ENCODE results near the gene HDLBP. TPM values are rescaled to one million over a fixed set of nuclear protein-coding genes. Genes with fewer than 3 reads are reported as not detected.

The HDLBP gene
- total RNA-seq, 2 donors from 2014 or later = 272 to 283 TPM

- Mint-ChIP-seq H3K4me3 (no peak overlapping the region), H3K27me3 (ENCODE audit: low read depth) (no peaks in the 10 kb centered on the region), H3K27ac (no peak overlapping the region), H3K9me3 (no peaks in the 10 kb centered on the region), H3K4me1 (ENCODE audit: low read depth) (no peaks in the 10 kb centered on the region), H3K36me3 (ENCODE audit: insufficient read depth in 2 of 2) (no peaks in the 10 kb centered on the region)
- DNase-seq = no peak
- ATAC-seq (replicated peaks in 1 of 2) = no peak
Measured at GRCh38 chr2:241207641-241208040, 107.8 kb downstream of the HDLBP start.

GRCh38 chr2:241207151-241207550, 108.3 kb downstream of the HDLBP start:
- no peaks in the 10 kb centered on the region for H3K27me3 Mint-ChIP-seq (ENCODE audit: low read depth)
- H3K27ac Mint-ChIP-seq = no peak overlapping the region
- H3K4me3 Mint-ChIP-seq = no peak overlapping the region
- H3K4me1 Mint-ChIP-seq (ENCODE audit: low read depth) = no peaks in the 10 kb centered on the region
- ATAC-seq (replicated peaks in 1 of 2) = no peak
- DNase-seq = no peak
- H3K36me3 Mint-ChIP-seq (ENCODE audit: insufficient read depth in 2 of 2) = no peaks in the 10 kb centered on the region
- no peaks in the 10 kb centered on the region for H3K9me3 Mint-ChIP-seq

GRCh38 chr2:241205086-241205485, 110.4 kb downstream of the HDLBP start:
- no peak overlapping the region for H3K4me3 Mint-ChIP-seq
- H3K4me1 Mint-ChIP-seq (ENCODE audit: low read depth) = no peaks in the 10 kb centered on the region
- no peak for DNase-seq
- ATAC-seq (replicated peaks in 1 of 2) = no peak
- H3K27ac Mint-ChIP-seq = no peak overlapping the region
- H3K36me3 Mint-ChIP-seq (ENCODE audit: insufficient read depth in 2 of 2) = no peaks in the 10 kb centered on the region
- no peaks in the 10 kb centered on the region for H3K9me3 Mint-ChIP-seq
- H3K27me3 Mint-ChIP-seq (ENCODE audit: low read depth) = no peaks in the 10 kb centered on the region

GRCh38 chr2:241204490-241204889, 111.0 kb downstream of the HDLBP start:
- ATAC-seq (replicated peaks in 1 of 2) = no peak
- H3K9me3 Mint-ChIP-seq = no peaks in the 10 kb centered on the region

GRCh38 chr2:241204010-241204384, 111.5 kb downstream of the HDLBP start:
- Mint-ChIP-seq H3K27me3 (ENCODE audit: low read depth) (no peaks in the 10 kb centered on the region), H3K36me3 (ENCODE audit: insufficient read depth in 2 of 2) (no peaks in the 10 kb centered on the region)
- ATAC-seq (replicated peaks in 1 of 2) = no peak

More at GRCh38 chr2:241204490-241204889, 111.0 kb downstream of the HDLBP start:
- H3K27ac Mint-ChIP-seq = no peak overlapping the region
- no peak overlapping the region for H3K4me3 Mint-ChIP-seq
- H3K27me3 Mint-ChIP-seq (ENCODE audit: low read depth) = no peaks in the 10 kb centered on the region
- H3K36me3 Mint-ChIP-seq (ENCODE audit: insufficient read depth in 2 of 2) = no peaks in the 10 kb centered on the region
- no peak for DNase-seq
- no peaks in the 10 kb centered on the region for H3K4me1 Mint-ChIP-seq (ENCODE audit: low read depth)

GRCh38 chr2:241203218-241204009, 112.1 kb downstream of the HDLBP start:
- ATAC-seq (replicated peaks in 1 of 2) = no peak
- no peaks in the 10 kb centered on the region for H3K36me3 Mint-ChIP-seq (ENCODE audit: insufficient read depth in 2 of 2)
- no peaks in the 10 kb centered on the region for H3K4me1 Mint-ChIP-seq (ENCODE audit: low read depth)

More at GRCh38 chr2:241204010-241204384, 111.5 kb downstream of the HDLBP start:
- no peaks in the 10 kb centered on the region for H3K9me3 Mint-ChIP-seq
- no peak for DNase-seq
- no peaks in the 10 kb centered on the region for H3K4me1 Mint-ChIP-seq (ENCODE audit: low read depth)
- H3K27ac Mint-ChIP-seq = no peak overlapping the region
- no peak overlapping the region for H3K4me3 Mint-ChIP-seq

GRCh38 chr2:241202681-241203080, 112.8 kb downstream of the HDLBP start:
- H3K9me3 Mint-ChIP-seq = no peaks in the 10 kb centered on the region
- H3K4me1 Mint-ChIP-seq (ENCODE audit: low read depth) = no peaks in the 10 kb centered on the region
- no peaks in the 10 kb centered on the region for H3K27me3 Mint-ChIP-seq (ENCODE audit: low read depth)
- H3K4me3 Mint-ChIP-seq = no peak overlapping the region
- no peak for DNase-seq
- H3K27ac Mint-ChIP-seq = no peak overlapping the region
- ATAC-seq (replicated peaks in 1 of 2) = no peak
- no peaks in the 10 kb centered on the region for H3K36me3 Mint-ChIP-seq (ENCODE audit: insufficient read depth in 2 of 2)

More at GRCh38 chr2:241203218-241204009, 112.1 kb downstream of the HDLBP start:
- Mint-ChIP-seq H3K27me3 (ENCODE audit: low read depth) (no peaks in the 10 kb centered on the region), H3K27ac (no peak overlapping the region), H3K9me3 (no peaks in the 10 kb centered on the region), H3K4me3 (no peak overlapping the region)
- no peak for DNase-seq

- DNase-seq = no peak
- Mint-ChIP-seq H3K27ac (no peak overlapping the region), H3K4me3 (no peak overlapping the region), H3K36me3 (ENCODE audit: insufficient read depth in 2 of 2) (no peaks in the 10 kb centered on the region), H3K27me3 (ENCODE audit: low read depth) (no peaks in the 10 kb centered on the region), H3K9me3 (no peaks in the 10 kb centered on the region), H3K4me1 (ENCODE audit: low read depth) (no peaks in the 10 kb centered on the region)
- no peak for ATAC-seq (replicated peaks in 1 of 2)
Measured at GRCh38 chr2:241202268-241202585, 113.2 kb downstream of the HDLBP start.

- Mint-ChIP-seq H3K4me1 (ENCODE audit: low read depth) (no peaks in the 10 kb centered on the region), H3K36me3 (ENCODE audit: insufficient read depth in 2 of 2) (no peaks in the 10 kb centered on the region), H3K27me3 (ENCODE audit: low read depth) (no peaks in the 10 kb centered on the region), H3K4me3 (no peak overlapping the region), H3K27ac (no peak overlapping the region), H3K9me3 (no peaks in the 10 kb centered on the region)
- ATAC-seq (replicated peaks in 1 of 2) = no peak
- DNase-seq = no peak
Measured at GRCh38 chr2:241201445-241202267, 113.8 kb downstream of the HDLBP start.

- Mint-ChIP-seq H3K4me3 (no peak overlapping the region), H3K27me3 (ENCODE audit: low read depth) (no peaks in the 10 kb centered on the region), H3K27ac (no peak overlapping the region), H3K36me3 (ENCODE audit: insufficient read depth in 2 of 2) (no peaks in the 10 kb centered on the region), H3K9me3 (no peaks in the 10 kb centered on the region), H3K4me1 (ENCODE audit: low read depth) (no peaks in the 10 kb centered on the region)
- DNase-seq (no peak), ATAC-seq (replicated peaks in 1 of 2) (no peak)
Measured at GRCh38 chr2:241200822-241201395, 114.6 kb downstream of the HDLBP start.

- H3K36me3 Mint-ChIP-seq (ENCODE audit: insufficient read depth in 2 of 2) = no peaks in the 10 kb centered on the region
Measured at GRCh38 chr2:241199897-241200821, 115.3 kb downstream of the HDLBP start.

GRCh38 chr2:241199286-241199685, 116.2 kb downstream of the HDLBP start:
- no peaks in the 10 kb centered on the region for H3K9me3 Mint-ChIP-seq
- H3K27me3 Mint-ChIP-seq (ENCODE audit: low read depth) = no peaks in the 10 kb centered on the region
- ATAC-seq (replicated peaks in 1 of 2) = no peak
- DNase-seq = no peak
- H3K4me3 Mint-ChIP-seq = no peak overlapping the region
- no peak overlapping the region for H3K27ac Mint-ChIP-seq
- no peaks in the 10 kb centered on the region for H3K4me1 Mint-ChIP-seq (ENCODE audit: low read depth)
- no peaks in the 10 kb centered on the region for H3K36me3 Mint-ChIP-seq (ENCODE audit: insufficient read depth in 2 of 2)

More at GRCh38 chr2:241199897-241200821, 115.3 kb downstream of the HDLBP start:
- DNase-seq = no peak
- H3K27me3 Mint-ChIP-seq (ENCODE audit: low read depth) = no peaks in the 10 kb centered on the region
- H3K4me3 Mint-ChIP-seq = no peak overlapping the region
- H3K9me3 Mint-ChIP-seq = no peaks in the 10 kb centered on the region
- no peak for ATAC-seq (replicated peaks in 1 of 2)
- H3K27ac Mint-ChIP-seq = no peak overlapping the region
- H3K4me1 Mint-ChIP-seq (ENCODE audit: low read depth) = no peaks in the 10 kb centered on the region
